ENCODE measurements around the gene OR6C75.

DNA sequence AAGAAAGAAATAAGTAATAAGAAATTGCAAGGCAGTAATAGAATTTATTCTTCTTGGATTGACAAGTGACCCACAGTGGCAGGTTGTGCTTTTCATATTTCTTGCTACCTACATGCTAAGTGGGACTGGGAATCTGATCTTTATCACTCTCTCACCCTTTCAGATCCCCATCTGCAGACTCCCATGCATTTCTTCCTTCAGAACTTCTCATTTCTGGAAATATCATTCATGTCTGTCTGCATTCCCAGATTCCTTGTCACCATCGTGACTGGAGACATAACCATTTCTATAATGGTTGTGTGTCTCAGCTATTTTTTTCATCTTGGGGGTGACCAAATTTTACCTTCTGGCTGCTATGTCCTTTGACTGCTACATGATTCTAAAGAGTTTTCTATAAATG is 33.6 kb downstream of the OR6C75 start:
- TF ChIP-seq, protein P1, sequence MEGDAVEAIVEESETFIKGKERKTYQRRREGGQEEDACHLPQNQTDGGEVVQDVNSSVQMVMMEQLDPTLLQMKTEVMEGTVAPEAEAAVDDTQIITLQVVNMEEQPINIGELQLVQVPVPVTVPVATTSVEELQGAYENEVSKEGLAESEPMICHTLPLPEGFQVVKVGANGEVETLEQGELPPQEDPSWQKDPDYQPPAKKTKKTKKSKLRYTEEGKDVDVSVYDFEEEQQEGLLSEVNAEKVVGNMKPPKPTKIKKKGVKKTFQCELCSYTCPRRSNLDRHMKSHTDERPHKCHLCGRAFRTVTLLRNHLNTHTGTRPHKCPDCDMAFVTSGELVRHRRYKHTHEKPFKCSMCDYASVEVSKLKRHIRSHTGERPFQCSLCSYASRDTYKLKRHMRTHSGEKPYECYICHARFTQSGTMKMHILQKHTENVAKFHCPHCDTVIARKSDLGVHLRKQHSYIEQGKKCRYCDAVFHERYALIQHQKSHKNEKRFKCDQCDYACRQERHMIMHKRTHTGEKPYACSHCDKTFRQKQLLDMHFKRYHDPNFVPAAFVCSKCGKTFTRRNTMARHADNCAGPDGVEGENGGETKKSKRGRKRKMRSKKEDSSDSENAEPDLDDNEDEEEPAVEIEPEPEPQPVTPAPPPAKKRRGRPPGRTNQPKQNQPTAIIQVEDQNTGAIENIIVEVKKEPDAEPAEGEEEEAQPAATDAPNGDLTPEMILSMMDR (conservative IDR thresholded peaks at IDR 0.05; ENCODE audit: low read depth, low read length): no peak
- no peak for TF ChIP-seq EZH2 (IDR thresholded peaks at IDR 0.05; ENCODE audit: borderline replicate concordance, low read depth, low read length, poor library complexity, severe bottlenecking)

All from A673 (cell line).